Activated B cell treated with CpG ODN at 0.5 μM for 24 hours (primary cell): ENCODE results near the gene ABI2. TPM values are rescaled to one million over a fixed set of nuclear protein-coding genes. Genes with fewer than 3 reads are reported as not detected.
"Not testable (repeated sequence)": the region's sequence is repeated elsewhere in the genome, so short reads cannot be mapped to it uniquely, and the experiment has no call there.

ENCODE experiments used
- ATAC-seq: fragments of 200-7000 bp; cut with Tn5 transposase; one replicate; pipeline ENCODE4 v1.10.0; 2021; ENCODE audit warnings: low read depth, mild to moderate bottlenecking, moderate library complexity
- CTCF ChIA-PET: fragments of 350-600 bp; sonication (Branson Sonifier 250); formaldehyde crosslinking; loops from one replicate; lab custom pipeline; 2021; ENCODE audit warnings: antibody characterized with exemption; lab: Charles Lee
- POLR2A ChIA-PET: fragments of 350-600 bp; sonication (Branson Sonifier 250); formaldehyde crosslinking; loops from one replicate; lab custom pipeline; 2021; ENCODE audit warnings: antibody characterized with exemption; lab: Charles Lee
- DNase-seq: peaks from one replicate; pipeline ENCODE4 v3.0.0; 2022
- H3K27ac Mint-ChIP-seq: one replicate; pipeline ENCODE4 v1.8.0; 2020; ENCODE audit warnings: mixed read lengths
- H3K27me3 Mint-ChIP-seq: one replicate; pipeline ENCODE4 v1.8.0; 2021; ENCODE audit warnings: mixed read lengths
- H3K36me3 Mint-ChIP-seq: one replicate; pipeline ENCODE4 v1.8.0; 2021; ENCODE audit warnings: low read depth, mixed read lengths
- H3K4me1 Mint-ChIP-seq: one replicate; pipeline ENCODE4 v1.8.0; 2021; ENCODE audit warnings: mixed read lengths
- H3K4me3 Mint-ChIP-seq: one replicate; pipeline ENCODE4 v1.8.0; 2020; ENCODE audit warnings: mild to moderate bottlenecking, mixed read lengths
- H3K9me3 Mint-ChIP-seq: one replicate; pipeline ENCODE4 v1.8.0; 2020; ENCODE audit warnings: mixed read lengths
- CTCF ChIP-seq: fragments of 200-600 bp; IDR thresholded peaks from one replicate; pipeline ENCODE4 v1.8.0; 2022; ENCODE audit warnings: antibody characterized with exemption, mild to moderate bottlenecking
- intact Hi-C: fragments of 100-400 bp; cut with micrococcal nuclease; formaldehyde crosslinking; loops from one replicate; pipeline ENCODE4 v1.15.1; 2024
- total RNA-seq: library from RNA; stranded (reverse); gene quantifications from 2 replicates; pipeline ENCODE4 v1.2.3, GENCODE V29; 2022

Gene ABI2
- total RNA-seq, 1 donor from 2014 or later: 17.3 TPM

- ChIA-PET CTCF (no interaction called here), POLR2A (no interaction called here)
- no peaks in the 10 kb centered on the region for H3K4me1 Mint-ChIP-seq
- no peak overlapping the region for H3K4me3 Mint-ChIP-seq
- H3K27ac Mint-ChIP-seq: no peak overlapping the region
- no peak for DNase-seq
- no peak for TF ChIP-seq CTCF
- H3K9me3 Mint-ChIP-seq: peaks cover 6% of the 10 kb centered on the region
- H3K36me3 Mint-ChIP-seq: peaks cover 42% of the 10 kb centered on the region
- intact Hi-C loops: no loop called here
- no peaks in the 10 kb centered on the region for H3K27me3 Mint-ChIP-seq
- ATAC-seq: no peak
Observed at GRCh38 chr2:203412546-203413331, 84.5 kb downstream of the ABI2 start.

GRCh38 chr2:203413796-203414195, 85.6 kb downstream of the ABI2 start:
- no peak overlapping the region for H3K4me3 Mint-ChIP-seq
- intact Hi-C loops: no loop called here
- H3K9me3 Mint-ChIP-seq: peaks cover 14% of the 10 kb centered on the region
- POLR2A ChIA-PET: no interaction called here
- H3K4me1 Mint-ChIP-seq: no peaks in the 10 kb centered on the region
- DNase-seq: no peak
- no peak overlapping the region for H3K27ac Mint-ChIP-seq
- ATAC-seq: no peak
- H3K36me3 Mint-ChIP-seq: peaks cover 49% of the 10 kb centered on the region
- TF ChIP-seq CTCF: no peak
- CTCF ChIA-PET: no interaction called here
- no peaks in the 10 kb centered on the region for H3K27me3 Mint-ChIP-seq

GRCh38 chr2:203418271-203418670, 90.1 kb downstream of the ABI2 start:
- intact Hi-C loops: no loop called here
- DNase-seq (no peak), ATAC-seq (no peak)
- no peak overlapping the region for H3K27ac Mint-ChIP-seq
- H3K4me1 Mint-ChIP-seq: no peaks in the 10 kb centered on the region
- POLR2A ChIA-PET: no interaction called here
- CTCF ChIA-PET: no interaction called here
- H3K4me3 Mint-ChIP-seq: no peak overlapping the region
- H3K36me3 Mint-ChIP-seq: peaks cover 55% of the 10 kb centered on the region
- no peaks in the 10 kb centered on the region for H3K27me3 Mint-ChIP-seq
- peaks cover 14% of the 10 kb centered on the region for H3K9me3 Mint-ChIP-seq
- no peak for TF ChIP-seq CTCF

GRCh38 chr2:203427061-203427460, 98.9 kb downstream of the ABI2 start:
- no peaks in the 10 kb centered on the region for H3K9me3 Mint-ChIP-seq
- TF ChIP-seq CTCF: no peak
- peaks cover 40% of the 10 kb centered on the region for H3K36me3 Mint-ChIP-seq
- H3K4me1 Mint-ChIP-seq: no peaks in the 10 kb centered on the region
- ChIA-PET POLR2A (no interaction called here), CTCF (no interaction called here)
- H3K27ac Mint-ChIP-seq: no peak overlapping the region
- no peak for DNase-seq
- intact Hi-C loops: no loop called here
- ATAC-seq: no peak
- no peaks in the 10 kb centered on the region for H3K27me3 Mint-ChIP-seq
- no peak overlapping the region for H3K4me3 Mint-ChIP-seq

- intact Hi-C loops, H3K27me3 Mint-ChIP-seq, DNase-seq, CTCF ChIA-PET, H3K4me3 Mint-ChIP-seq, H3K27ac Mint-ChIP-seq, H3K4me1 Mint-ChIP-seq, ATAC-seq, POLR2A ChIA-PET, H3K9me3 Mint-ChIP-seq: not testable (repeated sequence)
- peaks cover 27% of the 10 kb centered on the region for H3K36me3 Mint-ChIP-seq
Observed at GRCh38 chr2:203429643-203430042, 101.4 kb downstream of the ABI2 start.
